KOPT-K1 (cell line): Measurements from ENCODE around the gene HSD11B1.

Experiments
- H3K27ac ChIP-seq: fragments of 200-600 bp; sonication (generic); 2 replicates; pipeline ENCODE4 v1.5.1; 2016; ENCODE audit warnings: antibody characterized with exemption, mild to moderate bottlenecking, low read depth, low read length; ENCODE audit not compliant: poor library complexity, severe bottlenecking
- H3K36me3 ChIP-seq: fragments of 200-600 bp; sonication (generic); 2 replicates; pipeline ENCODE4 v1.5.1; 2017; ENCODE audit warnings: antibody characterized with exemption, mild to moderate bottlenecking, low read length, moderate library complexity; ENCODE audit not compliant: insufficient read depth
- H3K9me3 ChIP-seq: fragments of 200-600 bp; sonication (generic); 2 replicates; pipeline ENCODE4 v1.5.1; 2017; ENCODE audit warnings: antibody characterized with exemption, low read length, mild to moderate bottlenecking; ENCODE audit not compliant: insufficient read depth, poor library complexity, severe bottlenecking

HSD11B1 gene

GRCh38 chr1:209706622-209707021, 2.0 kb downstream of the HSD11B1 start:
- H3K9me3 ChIP-seq = no peaks in the 10 kb centered on the region
- no peaks in the 10 kb centered on the region for H3K36me3 ChIP-seq
- no peak overlapping the region for H3K27ac ChIP-seq

GRCh38 chr1:209707308-209707707, 2.7 kb downstream of the HSD11B1 start:
- H3K9me3 ChIP-seq = no peaks in the 10 kb centered on the region
- no peaks in the 10 kb centered on the region for H3K36me3 ChIP-seq
- H3K27ac ChIP-seq = no peak overlapping the region

GRCh38 chr1:209708297-209708696, 3.7 kb downstream of the HSD11B1 start:
- Histone ChIP-seq H3K36me3 (no peaks in the 10 kb centered on the region), H3K27ac (no peak overlapping the region), H3K9me3 (no peaks in the 10 kb centered on the region)

DNA sequence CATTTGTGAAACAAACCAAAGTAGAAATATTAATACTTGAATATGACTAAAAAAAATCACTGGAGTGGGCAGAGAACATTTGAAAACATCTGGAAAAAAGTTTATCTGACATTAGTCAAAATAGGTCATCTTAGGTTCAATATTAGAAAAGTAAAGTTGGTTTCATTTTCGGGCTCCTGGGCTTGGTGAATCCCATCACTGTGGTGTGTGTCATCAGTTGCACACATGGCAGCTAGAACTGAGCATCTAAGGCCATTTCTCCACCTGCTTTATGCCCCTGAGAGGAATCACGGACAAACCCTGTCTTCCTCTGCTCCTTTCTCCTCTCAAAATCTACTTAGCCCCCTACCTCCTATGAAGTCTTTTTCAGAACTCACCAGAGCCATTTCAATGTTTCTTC, 5.4 kb downstream of the HSD11B1 start:
- Histone ChIP-seq H3K9me3 (no peaks in the 10 kb centered on the region), H3K36me3 (no peaks in the 10 kb centered on the region), H3K27ac (no peak overlapping the region)

DNA sequence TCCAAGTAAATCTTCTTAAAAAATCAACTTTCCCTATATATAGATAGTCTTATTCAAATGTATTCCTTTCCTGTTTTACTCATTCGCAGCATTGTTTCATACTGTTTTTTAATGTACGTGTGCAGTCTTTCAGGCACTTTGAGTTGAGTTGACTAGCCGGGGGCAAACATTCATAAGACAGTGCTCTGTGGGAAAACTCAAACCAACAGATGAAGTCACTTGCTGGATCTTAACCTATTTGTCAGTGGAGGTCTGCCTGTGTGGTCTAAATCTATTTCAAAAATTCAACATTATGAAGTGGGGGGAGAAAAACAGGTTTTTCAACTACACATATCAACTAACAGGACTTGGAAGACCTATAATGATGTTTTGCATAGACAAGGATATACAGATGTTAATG, 6.2 kb downstream of the HSD11B1 start:
- Histone ChIP-seq H3K27ac (no peak overlapping the region), H3K36me3 (no peaks in the 10 kb centered on the region), H3K9me3 (no peaks in the 10 kb centered on the region)

- Histone ChIP-seq H3K9me3 (no peaks in the 10 kb centered on the region), H3K36me3 (no peaks in the 10 kb centered on the region)
Measured at GRCh38 chr1:209714338-209714737, 9.7 kb downstream of the HSD11B1 start.

GRCh38 chr1:209715314-209715713, 10.7 kb downstream of the HSD11B1 start:
- Histone ChIP-seq H3K9me3 (no peaks in the 10 kb centered on the region), H3K27ac (no peak overlapping the region), H3K36me3 (no peaks in the 10 kb centered on the region)

More at GRCh38 chr1:209714338-209714737, 9.7 kb downstream of the HSD11B1 start:
- H3K27ac ChIP-seq = no peak overlapping the region

DNA sequence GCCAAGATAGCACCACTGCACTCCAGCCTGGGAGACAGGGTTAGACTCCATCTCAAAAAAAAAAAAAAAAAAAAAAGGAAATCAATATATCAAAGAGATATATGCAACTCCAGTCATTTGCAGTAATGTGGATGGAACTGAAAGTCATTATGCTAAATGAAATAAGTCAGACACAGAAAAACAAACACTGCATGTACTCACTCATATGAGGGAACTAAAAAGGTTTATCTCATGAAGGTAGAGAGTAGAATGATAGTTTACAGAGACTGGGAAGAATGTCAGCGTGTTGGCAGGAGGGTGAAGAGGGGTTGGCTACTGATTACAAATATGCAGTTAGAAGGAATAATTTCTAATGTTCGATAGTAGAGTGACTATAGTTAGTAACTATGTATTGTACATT, 13.2 kb downstream of the HSD11B1 start:
- H3K27ac ChIP-seq = no peak overlapping the region
- no peaks in the 10 kb centered on the region for H3K36me3 ChIP-seq
- no peaks in the 10 kb centered on the region for H3K9me3 ChIP-seq

- no peaks in the 10 kb centered on the region for H3K9me3 ChIP-seq
- no peak overlapping the region for H3K27ac ChIP-seq
- no peaks in the 10 kb centered on the region for H3K36me3 ChIP-seq
Measured at GRCh38 chr1:209720326-209720725, 15.7 kb downstream of the HSD11B1 start.

GRCh38 chr1:209720826-209721225, 16.2 kb downstream of the HSD11B1 start:
- H3K27ac ChIP-seq = no peak overlapping the region
- no peaks in the 10 kb centered on the region for H3K9me3 ChIP-seq
- no peaks in the 10 kb centered on the region for H3K36me3 ChIP-seq

DNA sequence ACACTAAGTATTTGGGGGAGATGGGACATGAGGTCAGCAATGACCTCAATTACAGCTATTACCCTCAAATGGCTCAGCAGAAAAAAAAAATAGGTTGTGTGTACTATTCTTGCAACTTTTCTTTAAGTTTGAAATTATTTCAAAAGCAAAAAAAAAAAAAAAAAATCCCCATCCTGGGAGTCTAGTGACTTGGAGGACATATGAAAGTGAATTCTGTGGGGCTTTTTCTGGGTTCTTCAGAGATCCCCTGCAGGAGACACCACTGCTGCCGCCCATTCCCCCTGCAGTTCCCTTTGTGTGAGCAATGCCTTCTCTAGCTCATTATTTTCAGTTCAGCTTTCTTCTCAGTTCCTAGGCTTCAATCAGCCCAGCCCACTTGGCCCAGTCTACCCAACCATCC, 16.7 kb downstream of the HSD11B1 start:
- H3K36me3 ChIP-seq = no peaks in the 10 kb centered on the region
- H3K27ac ChIP-seq = no peak overlapping the region
- no peaks in the 10 kb centered on the region for H3K9me3 ChIP-seq

- H3K9me3 ChIP-seq = no peaks in the 10 kb centered on the region
- H3K27ac ChIP-seq = no peak overlapping the region
- no peaks in the 10 kb centered on the region for H3K36me3 ChIP-seq
Measured at GRCh38 chr1:209723265-209723664, 18.6 kb downstream of the HSD11B1 start.

DNA sequence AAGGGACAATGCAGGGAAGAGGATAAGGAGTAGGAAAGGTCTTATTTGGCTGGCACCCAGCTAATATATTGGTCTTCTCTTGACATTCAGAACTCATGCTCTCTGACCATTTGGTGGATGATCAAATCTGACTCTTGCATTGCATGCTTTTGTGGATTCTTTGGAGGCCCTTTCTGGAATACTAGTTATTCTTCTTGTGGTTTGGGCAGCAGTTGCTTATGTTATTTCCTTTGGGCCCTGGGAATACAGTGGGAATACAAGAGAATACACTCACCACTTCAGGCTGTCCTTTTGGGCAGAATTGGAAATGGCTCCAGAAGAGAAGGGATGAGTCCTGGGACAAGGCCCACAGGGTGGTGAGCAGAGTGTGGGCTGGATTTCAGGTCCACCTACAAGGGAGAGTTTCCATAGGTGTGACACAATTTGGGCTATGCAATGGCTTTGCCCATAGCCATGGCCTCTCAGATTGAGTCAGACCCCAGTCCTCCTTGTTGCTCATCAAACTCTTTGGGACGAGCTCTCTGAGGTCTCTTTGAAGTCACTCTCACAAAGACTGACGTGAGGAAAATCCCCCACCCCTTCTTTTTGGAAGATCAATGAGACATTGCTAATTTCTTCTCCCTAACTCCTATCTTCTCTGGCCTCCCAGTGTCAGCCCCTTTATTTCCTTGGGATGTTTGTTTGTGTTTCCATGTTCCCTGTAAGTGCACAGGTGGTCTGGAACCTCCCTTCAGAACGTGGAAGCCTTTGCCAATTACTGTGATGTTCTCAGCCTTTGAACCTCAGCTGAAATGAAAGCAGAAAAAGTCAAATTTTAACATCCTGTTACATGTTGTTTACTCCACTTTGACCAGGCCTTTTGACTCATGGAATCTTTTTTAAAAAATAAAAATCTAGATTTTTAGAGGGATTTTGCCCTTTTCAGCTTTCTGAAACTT, 19.4 kb downstream of the HSD11B1 start:
- Histone ChIP-seq H3K36me3 (no peaks in the 10 kb centered on the region), H3K27ac (no peak overlapping the region), H3K9me3 (no peaks in the 10 kb centered on the region)

- peaks cover 4% of the 10 kb centered on the region for H3K9me3 ChIP-seq
- no peak overlapping the region for H3K27ac ChIP-seq
- no peaks in the 10 kb centered on the region for H3K36me3 ChIP-seq
Measured at GRCh38 chr1:209727286-209727685, 22.6 kb downstream of the HSD11B1 start.

DNA sequence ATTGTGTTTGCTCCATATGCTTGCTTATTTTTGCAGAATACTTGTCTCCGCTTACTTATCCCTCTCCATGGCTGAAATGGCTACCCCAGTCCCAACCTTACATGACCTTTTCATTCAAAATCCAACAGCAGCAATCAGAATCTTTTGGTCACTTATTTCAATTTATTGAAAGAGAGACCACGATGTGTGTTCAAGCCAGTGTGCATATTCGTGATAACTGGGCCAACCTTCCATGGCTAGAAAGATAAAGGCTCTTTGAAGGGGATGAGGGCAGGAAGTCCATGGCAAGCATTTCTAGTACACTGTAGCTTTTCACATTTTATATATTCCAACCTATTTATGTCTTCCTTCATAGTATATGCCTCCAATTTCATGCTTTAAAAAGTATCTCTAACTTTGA, 23.1 kb downstream of the HSD11B1 start:
- no peak overlapping the region for H3K27ac ChIP-seq
- peaks cover 4% of the 10 kb centered on the region for H3K9me3 ChIP-seq
- no peaks in the 10 kb centered on the region for H3K36me3 ChIP-seq

GRCh38 chr1:209728466-209728865, 23.8 kb downstream of the HSD11B1 start:
- Histone ChIP-seq H3K9me3 (peaks cover 4% of the 10 kb centered on the region), H3K27ac (no peak overlapping the region), H3K36me3 (no peaks in the 10 kb centered on the region)
